PC-3 (cell line): ENCODE data around the gene HIVEP3. TPM values are rescaled to one million over a fixed set of nuclear protein-coding genes. Genes with fewer than 3 reads are reported as not detected.

Experiments
- ATAC-seq: fragments of 200-7000 bp; cut with Tn5 transposase; 2 replicates; pipeline ENCODE4 v1.9.1; 2020; ENCODE audit warnings: mild to moderate bottlenecking, moderate library complexity
- BruUV-seq: library from RNA; stranded (reverse); fragments of 400-500 nt; replicated peaks from 2 replicates; lab custom pipeline; 2021; lab: Mats Ljungman, UMichigan
- CTCF ChIA-PET: fragments of 300-600 bp; sonication (Branson Sonifier 250); formaldehyde crosslinking; loops from one replicate; lab custom pipeline; 2022; ENCODE audit warnings: antibody characterized with exemption; lab: Charles Lee
- POLR2A ChIA-PET: fragments of 300-600 bp; sonication (Branson Sonifier 250); formaldehyde crosslinking; loops from one replicate; lab custom pipeline; 2022; ENCODE audit warnings: antibody characterized with exemption; ENCODE audit not compliant: unreplicated experiment; lab: Charles Lee
- DNase-seq: peaks from one replicate; pipeline ENCODE4 v3.0.0-alpha.2; 2015
- H2AFZ ChIP-seq: fragments of 300-600 bp; sonication (generic); 2 replicates; pipeline ENCODE4 v1.6.0; 2016; ENCODE audit warnings: antibody characterized with exemption, low read length
- H3F3A ChIP-seq: fragments of 300-600 bp; sonication (generic); one replicate; pipeline ENCODE4 v1.6.0; 2017; ENCODE audit warnings: antibody characterized with exemption, low read length, control low read depth, mild to moderate bottlenecking; ENCODE audit not compliant: unreplicated experiment
- H3K27ac ChIP-seq: fragments of 300-600 bp; sonication (generic); 2 replicates; pipeline ENCODE4 v1.5.1; 2016; ENCODE audit warnings: mild to moderate bottlenecking, low read length
- H3K27me3 ChIP-seq: fragments of 300-600 bp; sonication (generic); 2 replicates; pipeline ENCODE4 v1.6.1; 2016; ENCODE audit warnings: low read length, mixed read lengths
- H3K36me3 ChIP-seq: fragments of 300-600 bp; sonication (generic); 2 replicates; pipeline ENCODE4 v1.6.1; 2016; ENCODE audit warnings: low read depth, mixed run types, low read length, mixed read lengths
- H3K4me1 ChIP-seq: fragments of 300-600 bp; sonication (generic); 2 replicates; pipeline ENCODE4 v1.5.1; 2016; ENCODE audit warnings: low read length; ENCODE audit not compliant: insufficient read depth
- H3K4me2 ChIP-seq: fragments of 300-600 bp; sonication (generic); 2 replicates; pipeline ENCODE4 v1.6.0; 2016; ENCODE audit warnings: low read length
- H3K4me3 ChIP-seq: fragments of 300-600 bp; sonication (generic); 2 replicates; pipeline ENCODE4 v1.5.1; 2016; ENCODE audit warnings: mild to moderate bottlenecking, low read length, mixed read lengths
- H3K79me2 ChIP-seq: fragments of 300-600 bp; sonication (generic); 2 replicates; pipeline ENCODE4 v1.6.1; 2017; ENCODE audit warnings: low read length, mixed read lengths
- H3K9ac ChIP-seq: fragments of 300-600 bp; sonication (generic); 2 replicates; pipeline ENCODE4 v1.6.0; 2016; ENCODE audit warnings: mild to moderate bottlenecking, low read length
- H3K9me2 ChIP-seq: fragments of 300-600 bp; sonication (generic); replicated peaks from 2 replicates; pipeline ENCODE4 v1.6.1; 2016; ENCODE audit warnings: mixed run types, low read length, mixed read lengths
- H3K9me3 ChIP-seq: fragments of 300-600 bp; sonication (generic); 2 replicates; pipeline ENCODE4 v1.6.1; 2016; ENCODE audit warnings: low read length, mixed read lengths
- H4K20me1 ChIP-seq: fragments of 300-600 bp; sonication (generic); 2 replicates; pipeline ENCODE4 v1.6.1; 2016; ENCODE audit warnings: low read length, mixed read lengths
- EZH2 ChIP-seq: fragments of 300-600 bp; sonication (generic); IDR thresholded peaks from one replicate; pipeline ENCODE4 v1.6.1; 2017; ENCODE audit warnings: antibody characterized with exemption, mild to moderate bottlenecking, low read length; ENCODE audit not compliant: unreplicated experiment
- EZH2phosphoT487 ChIP-seq: fragments of 300-600 bp; sonication (generic); IDR thresholded peaks from 2 replicates; pipeline ENCODE4 v1.6.1; 2018; ENCODE audit warnings: mild to moderate bottlenecking, antibody characterized with exemption, low read length, borderline replicate concordance
- intact Hi-C: fragments of 100-400 bp; cut with micrococcal nuclease; formaldehyde crosslinking; loops from 2 replicates; pipeline ENCODE4 v1.9.0; 2023
- total RNA-seq: library from RNA; depleted of rRNA; stranded (reverse); fragments of >200 nt; gene quantifications from 2 replicates; pipeline ENCODE4 v1.2.3, GENCODE V29; 2014
- TF ChIP-seq, protein P1 (sequence below): fragments of 300-600 bp; sonication (generic); conservative IDR thresholded peaks from 2 replicates; pipeline ENCODE4 v1.5.1; 2017; ENCODE audit warnings: antibody characterized with exemption, low read depth, mild to moderate bottlenecking, low read length

The HIVEP3 gene
- total RNA-seq, 1 experiment from 2014 or later = 9.8 TPM

DNA sequence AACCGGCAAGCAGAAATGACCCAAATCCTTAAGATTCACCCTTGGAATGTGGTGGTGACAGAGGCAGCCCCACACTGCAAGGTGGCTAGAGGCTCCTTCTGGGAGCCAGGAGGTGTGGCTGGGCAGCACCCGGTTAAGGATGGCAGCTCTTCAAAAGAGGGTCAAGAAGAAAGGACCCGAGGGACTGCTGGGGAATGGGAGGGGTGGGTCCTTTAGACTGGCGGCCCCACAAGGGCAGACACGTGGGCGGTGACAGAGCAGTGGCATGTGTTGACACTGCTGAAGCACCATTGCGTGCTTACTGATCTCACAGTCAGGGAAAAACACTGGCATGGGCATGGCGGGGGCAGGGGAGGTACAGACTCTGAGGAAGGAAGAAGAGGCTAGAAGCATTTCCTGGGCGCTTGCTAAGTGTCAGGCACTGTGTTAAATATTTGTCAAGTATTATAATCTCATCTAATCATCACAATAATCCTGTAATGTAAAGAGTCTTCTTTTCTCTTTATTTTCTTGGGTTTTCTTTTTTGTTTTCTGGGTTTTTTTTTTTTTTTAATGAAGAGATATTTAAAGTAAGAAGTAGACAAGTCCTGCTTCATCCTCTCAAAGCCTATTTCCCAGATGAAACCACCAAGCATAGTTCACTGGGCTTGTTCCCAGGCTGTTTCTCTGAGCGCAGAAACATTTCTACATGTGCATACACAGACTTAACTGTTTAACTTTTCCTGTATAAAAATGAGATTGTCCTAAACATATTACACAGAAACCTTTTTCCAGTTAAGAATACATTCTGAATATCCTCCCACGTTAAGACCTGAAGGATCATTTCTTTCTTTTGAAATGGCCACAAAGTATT is 268.5 kb downstream of the HIVEP3 start:
- TF ChIP-seq EZH2 (no peak), EZH2phosphoT487 (no peak)
- TF ChIP-seq, protein P1, sequence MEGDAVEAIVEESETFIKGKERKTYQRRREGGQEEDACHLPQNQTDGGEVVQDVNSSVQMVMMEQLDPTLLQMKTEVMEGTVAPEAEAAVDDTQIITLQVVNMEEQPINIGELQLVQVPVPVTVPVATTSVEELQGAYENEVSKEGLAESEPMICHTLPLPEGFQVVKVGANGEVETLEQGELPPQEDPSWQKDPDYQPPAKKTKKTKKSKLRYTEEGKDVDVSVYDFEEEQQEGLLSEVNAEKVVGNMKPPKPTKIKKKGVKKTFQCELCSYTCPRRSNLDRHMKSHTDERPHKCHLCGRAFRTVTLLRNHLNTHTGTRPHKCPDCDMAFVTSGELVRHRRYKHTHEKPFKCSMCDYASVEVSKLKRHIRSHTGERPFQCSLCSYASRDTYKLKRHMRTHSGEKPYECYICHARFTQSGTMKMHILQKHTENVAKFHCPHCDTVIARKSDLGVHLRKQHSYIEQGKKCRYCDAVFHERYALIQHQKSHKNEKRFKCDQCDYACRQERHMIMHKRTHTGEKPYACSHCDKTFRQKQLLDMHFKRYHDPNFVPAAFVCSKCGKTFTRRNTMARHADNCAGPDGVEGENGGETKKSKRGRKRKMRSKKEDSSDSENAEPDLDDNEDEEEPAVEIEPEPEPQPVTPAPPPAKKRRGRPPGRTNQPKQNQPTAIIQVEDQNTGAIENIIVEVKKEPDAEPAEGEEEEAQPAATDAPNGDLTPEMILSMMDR = no peak
- Histone ChIP-seq H3K4me1 (no peaks in the 10 kb centered on the region), H2AFZ (no peak overlapping the region), H3F3A (no peaks in the 10 kb centered on the region), H3K27ac (no peak overlapping the region), H3K4me2 (no peak overlapping the region), H3K36me3 (no peaks in the 10 kb centered on the region), H3K4me3 (no peak overlapping the region), H3K27me3 (no peaks in the 10 kb centered on the region), H3K79me2 (no peaks in the 10 kb centered on the region), H4K20me1 (no peaks in the 10 kb centered on the region), H3K9ac (no peak overlapping the region), H3K9me2 (no peaks in the 10 kb centered on the region), H3K9me3 (no peaks in the 10 kb centered on the region)
- no TSS peak for BruUV-seq
- no peak for DNase-seq
- ChIA-PET CTCF (no interaction called here), POLR2A (no interaction called here)
- intact Hi-C loops = no loop called here
- ATAC-seq = no peak

DNA sequence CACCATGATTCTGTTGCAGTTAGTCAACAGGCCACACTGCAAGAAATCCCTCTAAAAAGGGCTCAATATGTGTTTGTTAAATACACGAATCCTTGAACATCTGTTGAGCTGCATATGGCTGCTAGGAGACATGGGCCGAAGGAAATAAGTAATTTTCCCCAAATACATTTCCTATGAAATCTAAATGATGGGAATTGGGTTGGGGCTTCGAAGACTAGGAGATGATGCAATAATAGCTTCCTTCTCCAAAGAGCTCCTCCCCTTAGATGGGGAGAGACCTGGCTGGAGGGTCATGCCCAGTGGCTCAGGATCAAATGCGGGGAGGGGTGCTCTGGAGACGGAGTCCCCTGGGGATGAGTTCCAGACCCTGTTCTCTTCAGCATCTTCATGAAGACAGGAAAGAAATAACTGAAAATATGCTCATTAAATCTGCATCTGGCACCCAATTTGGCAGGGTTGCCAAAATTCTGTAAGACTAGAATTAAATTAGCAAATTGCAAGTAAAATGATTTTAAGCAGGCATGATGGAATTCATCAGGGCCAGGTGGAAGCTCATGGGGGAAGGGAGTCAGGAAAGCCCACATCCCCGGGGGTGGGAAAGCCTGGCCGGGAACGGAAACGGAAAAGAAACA is 269.2 kb downstream of the HIVEP3 start:
- POLR2A ChIA-PET = no interaction called here
- H3K27me3 ChIP-seq = no peaks in the 10 kb centered on the region
- no peaks in the 10 kb centered on the region for H3K9me2 ChIP-seq
- intact Hi-C loops = no loop called here
- H4K20me1 ChIP-seq = no peaks in the 10 kb centered on the region
- BruUV-seq = no TSS peak
- H3K9me3 ChIP-seq = no peaks in the 10 kb centered on the region
- H3K4me3 ChIP-seq = no peak overlapping the region
- no peaks in the 10 kb centered on the region for H3K4me1 ChIP-seq
- no peak overlapping the region for H3K27ac ChIP-seq
- no peak overlapping the region for H2AFZ ChIP-seq
- DNase-seq (no peak), ATAC-seq (no peak)
- H3K79me2 ChIP-seq = no peaks in the 10 kb centered on the region
- no peak overlapping the region for H3K4me2 ChIP-seq
- TF ChIP-seq EZH2 = no peak
- TF ChIP-seq EZH2phosphoT487 = no peak
- TF ChIP-seq, protein P1 = no peak
- H3K36me3 ChIP-seq = no peaks in the 10 kb centered on the region
- CTCF ChIA-PET = no interaction called here
- no peaks in the 10 kb centered on the region for H3F3A ChIP-seq
- H3K9ac ChIP-seq = no peak overlapping the region

DNA sequence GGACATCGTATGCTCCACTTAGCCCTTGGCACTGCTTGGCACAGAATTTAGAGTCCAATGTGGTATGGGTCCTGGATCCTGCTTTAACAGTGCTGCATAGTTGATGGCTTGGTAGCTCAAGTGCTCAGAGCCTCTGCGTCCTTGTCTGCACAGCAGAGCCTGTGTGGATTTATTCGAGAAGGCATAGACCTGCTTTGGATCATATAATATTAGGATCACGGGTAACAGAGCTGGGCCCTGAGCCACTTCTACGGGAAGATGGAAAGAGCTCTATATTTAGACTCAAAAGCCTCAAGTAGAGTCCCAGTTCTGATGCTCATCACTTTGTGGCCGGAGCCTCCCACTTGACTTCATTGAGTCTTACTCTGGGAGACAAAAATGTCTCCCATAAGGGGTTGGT is 269.9 kb downstream of the HIVEP3 start:
- no peak overlapping the region for H3K4me2 ChIP-seq
- no peaks in the 10 kb centered on the region for H3K9me2 ChIP-seq
- CTCF ChIA-PET = no interaction called here
- H2AFZ ChIP-seq = no peak overlapping the region
- no peak overlapping the region for H3K4me3 ChIP-seq
- TF ChIP-seq EZH2 (no peak), EZH2phosphoT487 (no peak)
- TF ChIP-seq, protein P1 = no peak
- H3K9ac ChIP-seq = no peak overlapping the region
- no peaks in the 10 kb centered on the region for H3K36me3 ChIP-seq
- intact Hi-C loops = no loop called here
- DNase-seq = no peak
- no peak for ATAC-seq
- no peaks in the 10 kb centered on the region for H4K20me1 ChIP-seq
- BruUV-seq = no TSS peak
- POLR2A ChIA-PET = no interaction called here
- no peak overlapping the region for H3K27ac ChIP-seq
- H3K9me3 ChIP-seq = no peaks in the 10 kb centered on the region
- H3K27me3 ChIP-seq = no peaks in the 10 kb centered on the region
- no peaks in the 10 kb centered on the region for H3F3A ChIP-seq
- H3K4me1 ChIP-seq = no peaks in the 10 kb centered on the region
- no peaks in the 10 kb centered on the region for H3K79me2 ChIP-seq
